GM18502 (cell line): ENCODE data around the gene S1PR4.
A peak's percentile ranks its signal among the peaks of the same experiment; 100 is the strongest.

Experiments
- ATAC-seq: cut with Tn5 transposase; IDR thresholded peaks from one replicate; pipeline ENCODE4 v1.9.1; 2021; ENCODE audit warnings: mild to moderate bottlenecking; ENCODE audit not compliant: unreplicated experiment, poor library complexity

Gene S1PR4

GRCh38 chr19:3178377-3178972 lies at the start of gene S1PR4:
TSS of gene S1PR4 (plus strand) at chr19:3178769. CDS start at chr19:3178793, 24 bp downstream.
- ATAC-seq: peak; percentile 40

DNA sequence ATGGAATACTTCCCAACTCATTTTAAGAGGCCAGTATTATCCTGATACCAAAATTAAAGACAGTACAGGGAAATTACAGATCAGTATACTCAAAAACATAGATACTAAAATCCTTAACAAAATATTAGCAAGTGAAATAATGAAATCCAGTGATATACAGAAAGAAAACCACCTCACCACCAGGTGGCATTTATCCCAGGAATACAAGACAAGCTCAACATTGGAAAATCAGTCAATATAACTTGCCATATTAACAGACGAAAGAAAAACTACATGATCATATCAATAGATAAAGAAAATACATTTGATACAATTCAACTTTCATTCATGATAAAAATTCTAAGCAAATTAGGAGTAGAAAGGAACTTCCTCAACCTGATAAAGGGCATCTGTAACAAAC lies 49.5 kb upstream of the S1PR4 start:
- no peak for ATAC-seq

- no peak for ATAC-seq
These were observed 47.4 kb upstream of the S1PR4 start for GRCh38 chr19:3131168-3131567.

GRCh38 chr19:3132971-3133792 lies 45.4 kb upstream of the S1PR4 start:
- ATAC-seq: no peak

- ATAC-seq: no peak
These were observed 44.8 kb upstream of the S1PR4 start for GRCh38 chr19:3133793-3134116.

DNA sequence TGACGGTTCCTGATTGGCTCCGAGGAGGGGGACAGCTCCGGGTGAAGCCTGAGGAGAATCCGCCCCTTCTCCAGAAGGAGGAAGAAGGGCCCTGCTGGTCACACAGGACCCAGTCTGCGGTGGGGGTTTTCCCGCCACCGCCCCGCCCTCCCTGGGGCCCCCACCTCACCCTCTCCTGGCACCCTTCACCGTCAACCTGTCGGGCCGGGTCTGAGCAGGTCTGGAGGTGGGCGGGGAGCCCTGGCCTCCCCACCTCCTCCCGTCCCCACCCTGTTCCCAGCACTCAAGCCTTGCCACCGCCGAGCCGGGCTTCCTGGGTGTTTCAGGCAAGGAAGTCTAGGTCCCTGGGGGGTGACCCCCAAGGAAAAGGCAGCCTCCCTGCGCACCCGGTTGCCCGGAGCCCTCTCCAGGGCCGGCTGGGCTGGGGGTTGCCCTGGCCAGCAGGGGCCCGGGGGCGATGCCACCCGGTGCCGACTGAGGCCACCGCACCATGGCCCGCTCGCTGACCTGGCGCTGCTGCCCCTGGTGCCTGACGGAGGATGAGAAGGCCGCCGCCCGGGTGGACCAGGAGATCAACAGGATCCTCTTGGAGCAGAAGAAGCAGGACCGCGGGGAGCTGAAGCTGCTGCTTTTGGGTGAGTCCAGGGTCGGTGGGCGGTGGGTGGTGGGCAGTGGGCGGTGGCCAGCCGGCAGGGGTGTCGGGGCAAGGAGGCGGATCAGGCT lies 42.4 kb upstream of the S1PR4 start, which contains the start of gene GNA15:
Gene GNA15 (plus strand): TSS at position 73 of the 723 bp plus-strand sequence. CDS start 418 bp downstream, at position 491.
- no peak for ATAC-seq

DNA sequence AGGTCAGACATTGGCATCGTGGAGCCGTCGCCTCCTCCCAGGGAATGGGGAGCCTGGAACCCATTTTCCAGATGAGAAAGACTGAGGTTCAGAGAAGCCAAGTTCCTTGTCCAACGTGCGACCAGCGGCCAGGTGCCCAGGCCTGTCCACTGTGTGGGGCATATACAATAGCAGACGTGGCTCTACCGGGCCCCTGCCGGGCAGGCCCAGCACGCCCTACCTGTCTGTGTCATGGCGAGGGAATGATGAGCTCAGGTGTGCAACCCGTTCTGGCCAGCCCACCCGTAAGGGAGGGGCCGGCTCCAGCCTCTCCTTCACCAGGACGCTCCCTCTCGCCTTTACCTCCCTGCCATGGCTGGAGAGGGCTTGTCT lies 41.9 kb upstream of the S1PR4 start:
- ATAC-seq: no peak

- ATAC-seq: no peak
These were observed 41.5 kb upstream of the S1PR4 start for GRCh38 chr19:3137119-3137518.

DNA sequence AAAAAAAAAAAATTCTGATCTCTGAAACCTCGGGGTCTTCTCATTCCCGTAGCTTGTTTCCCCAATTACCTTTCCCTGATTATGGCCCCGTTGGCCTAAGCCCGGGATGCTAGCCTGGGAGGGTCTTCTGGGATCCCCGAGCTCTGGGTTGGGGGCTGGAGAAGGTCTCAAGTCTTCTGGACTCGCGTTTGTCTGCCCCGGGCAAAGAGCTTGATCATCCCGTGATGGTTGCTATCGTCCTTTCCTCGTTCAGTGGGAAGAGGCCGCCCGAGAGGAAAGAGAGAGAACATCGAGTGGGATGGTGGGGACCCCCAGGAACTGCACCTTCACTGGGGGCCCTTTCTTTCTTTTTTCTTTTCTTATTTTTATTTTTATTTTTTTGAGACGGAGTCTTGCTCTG lies 40.3 kb upstream of the S1PR4 start:
- ATAC-seq: no peak

- ATAC-seq: no peak
These were observed 37.9 kb upstream of the S1PR4 start for GRCh38 chr19:3140667-3141038.

DNA sequence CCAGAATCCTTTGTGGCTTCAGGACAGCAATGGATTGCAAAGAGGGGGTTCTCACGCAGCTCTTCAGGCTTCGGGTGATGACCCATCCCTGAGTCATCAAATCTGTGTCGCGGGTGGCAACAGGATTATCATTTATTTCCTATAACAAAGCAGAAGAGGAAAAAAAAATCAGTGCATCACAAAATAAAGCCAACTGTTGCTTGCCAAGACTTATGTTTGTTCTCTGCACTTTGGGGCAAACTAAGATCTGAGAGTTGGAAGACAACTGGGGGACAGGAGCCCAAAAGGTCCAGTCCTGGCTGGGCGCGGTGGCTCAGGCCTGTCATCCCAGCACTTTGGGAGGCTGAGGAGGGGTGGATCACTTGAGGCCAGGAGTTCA lies 36.3 kb upstream of the S1PR4 start:
- no peak for ATAC-seq

DNA sequence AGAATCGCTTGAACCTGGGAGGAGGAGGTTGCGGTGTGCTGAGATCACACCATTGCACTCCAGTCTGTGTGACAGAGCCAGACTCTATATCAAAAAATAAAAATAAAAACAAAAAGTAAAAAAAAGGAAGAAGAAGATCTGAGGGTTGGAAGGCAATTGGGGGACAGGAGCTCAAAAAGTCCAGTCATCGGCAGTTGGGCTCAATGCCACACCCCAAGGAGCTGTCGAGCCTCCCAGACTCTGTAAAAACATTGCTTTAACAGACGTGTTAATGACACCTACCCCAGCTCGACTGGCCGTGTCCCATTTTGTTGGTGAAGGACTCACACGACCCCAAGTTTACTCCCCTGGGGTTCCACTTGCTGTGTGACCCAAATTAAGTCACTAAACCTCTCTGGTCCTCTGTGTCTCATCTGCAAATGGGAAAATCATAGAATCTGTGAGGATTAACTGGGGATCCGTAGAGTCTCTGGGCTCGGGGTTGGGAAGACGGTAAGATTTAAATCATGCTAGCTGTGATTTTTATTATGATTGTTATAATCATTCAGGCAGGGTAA lies 35.7 kb upstream of the S1PR4 start:
- ATAC-seq: no peak

GRCh38 chr19:3145909-3146676 lies 32.5 kb upstream of the S1PR4 start:
- no peak for ATAC-seq

- ATAC-seq: no peak
These were observed 31.9 kb upstream of the S1PR4 start for GRCh38 chr19:3146677-3147100.

DNA sequence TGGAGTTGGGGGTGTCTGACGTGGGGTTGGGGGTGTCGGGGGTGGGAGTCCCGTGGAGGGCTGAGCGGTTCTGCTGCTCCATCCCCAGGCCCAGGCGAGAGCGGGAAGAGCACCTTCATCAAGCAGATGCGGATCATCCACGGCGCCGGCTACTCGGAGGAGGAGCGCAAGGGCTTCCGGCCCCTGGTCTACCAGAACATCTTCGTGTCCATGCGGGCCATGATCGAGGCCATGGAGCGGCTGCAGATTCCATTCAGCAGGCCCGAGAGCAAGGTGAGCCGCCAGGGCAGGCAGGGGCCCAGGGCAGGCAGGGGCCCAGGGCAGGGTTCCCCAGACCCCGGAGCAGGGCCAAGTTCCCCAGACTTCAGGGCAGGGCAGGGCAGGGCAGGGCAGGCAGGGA lies 30.1 kb upstream of the S1PR4 start:
- no peak for ATAC-seq

- ATAC-seq: no peak
These were observed 29.5 kb upstream of the S1PR4 start for GRCh38 chr19:3149089-3149488.

- no peak for ATAC-seq
These were observed 28.8 kb upstream of the S1PR4 start for GRCh38 chr19:3149526-3150505.

DNA sequence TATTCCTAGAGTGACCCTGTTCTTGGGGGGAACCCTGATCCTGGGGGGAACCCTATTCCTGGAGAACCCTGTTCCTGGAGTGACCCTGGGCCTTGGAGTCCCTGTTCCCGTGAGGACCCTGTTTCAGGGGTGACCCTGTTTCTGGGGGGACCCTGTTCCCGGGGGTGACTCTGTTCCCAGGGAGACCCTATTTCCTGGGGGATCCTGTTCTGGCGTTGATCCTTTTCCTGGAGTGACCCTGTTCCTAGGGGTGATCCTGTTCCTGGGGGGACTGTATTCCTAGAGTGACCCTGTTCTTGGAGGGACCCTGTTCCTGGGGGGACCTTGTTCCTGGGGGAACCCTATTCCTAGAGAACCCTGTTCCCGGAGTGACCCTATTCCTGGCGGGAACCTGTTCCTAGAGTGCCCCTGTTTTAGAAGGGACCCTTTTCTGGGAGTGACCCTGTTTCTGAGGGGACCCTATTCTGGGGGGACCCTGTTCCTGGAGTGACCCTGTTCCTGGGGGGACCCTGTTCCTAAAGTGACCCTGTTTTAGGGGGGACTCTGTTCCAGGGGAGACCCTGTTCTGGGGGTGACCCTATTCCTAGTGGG lies 27.7 kb upstream of the S1PR4 start:
- no peak for ATAC-seq
